Measurements from ENCODE around the gene ARL8B. TPM values are rescaled to one million over a fixed set of nuclear protein-coding genes. Genes with fewer than 3 reads are reported as not detected.

The ARL8B gene
- total and polyA plus RNA-seq, 2 donors (not counting 1 experiment from before 2014, with no cell fraction given), result 14.5 to 67.3 TPM

GRCh38 chr3:5123937-5124336 is 1.8 kb downstream of the ARL8B start:
- H3K9ac ChIP-seq (ENCODE audit: low read length), result no peak overlapping the region
- Mint-ChIP-seq H3K9me3 (ENCODE audit: insufficient read depth) (no peaks in the 10 kb centered on the region), H3K27ac (peak overlapping the region; percentile 42), H3K27me3 (no peaks in the 10 kb centered on the region), H3K4me1 (peaks cover 44% of the 10 kb centered on the region), H3K4me3 (peak overlapping the region; percentile 47)
- DNase-seq (no peak), ATAC-seq (ENCODE audit: low read depth) (no peak)
- no peaks in the 10 kb centered on the region for H3K27me3 ChIP-seq (replicated peaks in 1 of 4; ENCODE audit: control extremely low read depth in 1 of 4, control insufficient read depth in 3 of 4, insufficient read depth in 4 of 4, low read length in 3 of 4)
- H3K36me3 ChIP-seq (replicated peaks in 1 of 2; ENCODE audit: control extremely low read depth in 1 of 2, control insufficient read depth in 1 of 2, extremely low read depth in 1 of 2, insufficient read depth in 2 of 2, low read length in 1 of 2), result peaks cover 0 to 2% of the 10 kb centered on the region in 2 experiments
- peak overlapping the region in 1 of 5 experiments; percentile 97 for H3K4me3 ChIP-seq (ENCODE audit: control extremely low read depth in 1 of 5, extremely low read depth in 1 of 5, insufficient read depth in 1 of 5, low read depth in 2 of 5, low read length in 4 of 5)
- H3K79me2 ChIP-seq (ENCODE audit: control insufficient read depth, insufficient read depth, low read length), result peaks cover 84% of the 10 kb centered on the region
- H3K27ac ChIP-seq (ENCODE audit: low read length in 2 of 2), result no peak overlapping the region
- H4K20me1 ChIP-seq (ENCODE audit: control insufficient read depth, insufficient read depth, low read length, poor library complexity, severe bottlenecking), result peaks cover 46% of the 10 kb centered on the region
- H3K9me3 ChIP-seq (ENCODE audit: control extremely low read depth in 1 of 3, control insufficient read depth in 2 of 3, insufficient read depth in 1 of 3, low read length in 2 of 3), result no peaks in the 10 kb centered on the region
- peak overlapping the region; percentile 84 for H3K4me2 ChIP-seq (replicated peaks; ENCODE audit: low read depth, low read length, poor library complexity, severe bottlenecking)
- ChIA-PET POLR2A (interaction anchor here (0.6 to 2.0 kb wide), 2 partner anchors 65 to 410 kb away, joined by 5 to 8 read pairs; partner anchors contain the start of gene EDEM1), CTCF (interaction anchor here (0.7 to 1.8 kb wide), 8 partner anchors 8 to 993 kb away, joined by 3 to 13 read pairs (median 4); no protein-coding TSS in a partner anchor)
- H3K4me1 ChIP-seq (ENCODE audit: control insufficient read depth in 2 of 2, insufficient read depth in 2 of 2, low read length in 2 of 2), result peaks cover 27 to 29% of the 10 kb centered on the region in 2 donors
- WGBS (ENCODE audit: insufficient coverage), result 100% methylated on average over 3 of the region's 12 CpGs
- TF ChIP-seq EZH2 (IDR thresholded peaks at IDR 0.05; ENCODE audit: borderline replicate concordance, insufficient read depth, low read depth, low read length, poor library complexity, severe bottlenecking) (no peak), CTCF (IDR thresholded peaks at IDR 0.05) (no peak)
- intact Hi-C loops (cut with micrococcal nuclease), result loop anchor here (2.0 to 10.0 kb wide), 4 partner anchors 73 to 1131 kb away; no protein-coding TSS in a partner anchor
- H2AFZ ChIP-seq (ENCODE audit: insufficient read depth, low read depth, low read length, poor library complexity, severe bottlenecking), result no peak overlapping the region

GRCh38 chr3:5126586-5126985 is 4.5 kb downstream of the ARL8B start:
- Mint-ChIP-seq H3K27ac (no peak overlapping the region), H3K27me3 (no peaks in the 10 kb centered on the region), H3K4me3 (no peak overlapping the region), H3K9me3 (ENCODE audit: insufficient read depth) (no peaks in the 10 kb centered on the region), H3K4me1 (peaks cover 58% of the 10 kb centered on the region)
- ATAC-seq (ENCODE audit: low read depth) (no peak), DNase-seq (no peak)
- peaks cover 28% of the 10 kb centered on the region in 2 donors for H3K4me1 ChIP-seq (ENCODE audit: control insufficient read depth in 2 of 2, insufficient read depth in 2 of 2, low read length in 2 of 2)
- peaks cover 99% of the 10 kb centered on the region for H3K79me2 ChIP-seq (ENCODE audit: control insufficient read depth, insufficient read depth, low read length)
- H3K4me2 ChIP-seq (replicated peaks; ENCODE audit: low read depth, low read length, poor library complexity, severe bottlenecking), result no peak overlapping the region
- no peaks in the 10 kb centered on the region for H3K27me3 ChIP-seq (replicated peaks in 1 of 4; ENCODE audit: control extremely low read depth in 1 of 4, control insufficient read depth in 3 of 4, insufficient read depth in 4 of 4, low read length in 3 of 4)
- no peaks in the 10 kb centered on the region for H3K9me3 ChIP-seq (ENCODE audit: control extremely low read depth in 1 of 3, control insufficient read depth in 2 of 3, insufficient read depth in 1 of 3, low read length in 2 of 3)
- intact Hi-C loops (cut with micrococcal nuclease), result loop anchor here (10.0 kb wide), 2 partner anchors 142 to 1128 kb away; no protein-coding TSS in a partner anchor
- no peak overlapping the region for H3K9ac ChIP-seq (ENCODE audit: low read length)
- no peak overlapping the region for H2AFZ ChIP-seq (ENCODE audit: insufficient read depth, low read depth, low read length, poor library complexity, severe bottlenecking)
- H3K4me3 ChIP-seq (ENCODE audit: control extremely low read depth in 1 of 5, extremely low read depth in 1 of 5, insufficient read depth in 1 of 5, low read depth in 2 of 5, low read length in 4 of 5), result no peak overlapping the region
- ChIA-PET POLR2A (no interaction called here), CTCF (interaction anchor here (1.0 to 1.5 kb wide), 2 partner anchors 10 to 415 kb away, joined by 3 to 4 read pairs; no protein-coding TSS in a partner anchor)
- peaks cover 0 to 2% of the 10 kb centered on the region in 2 experiments for H3K36me3 ChIP-seq (replicated peaks in 1 of 2; ENCODE audit: control extremely low read depth in 1 of 2, control insufficient read depth in 1 of 2, extremely low read depth in 1 of 2, insufficient read depth in 2 of 2, low read length in 1 of 2)
- peaks cover 66% of the 10 kb centered on the region for H4K20me1 ChIP-seq (ENCODE audit: control insufficient read depth, insufficient read depth, low read length, poor library complexity, severe bottlenecking)
- H3K27ac ChIP-seq (ENCODE audit: low read length in 2 of 2), result no peak overlapping the region
- TF ChIP-seq EZH2 (IDR thresholded peaks at IDR 0.05; ENCODE audit: borderline replicate concordance, insufficient read depth, low read depth, low read length, poor library complexity, severe bottlenecking), result no peak
- no peak for TF ChIP-seq CTCF (IDR thresholded peaks at IDR 0.05)
